Adrenal gland (tissue), 12 donors: ENCODE results near the gene DNAH11. TPM values are rescaled to one million over a fixed set of nuclear protein-coding genes. Genes with fewer than 3 reads are reported as not detected.

Source experiments
- DNase-seq, 7 donors: peaks; one replicate each; pipeline ENCODE4 v3.0.0-alpha.2; 2019 to 2020
- H3K27ac ChIP-seq, 5 donors: fragments of 200-600 bp; sonication (generic) in 4 of 5; 1 replicate in 3 of 5; 2 replicates in 2 of 5; pipeline versions ENCODE4 v1.5.1 to v1.8.0; 2016 to 2020; ENCODE audit warnings: mild to moderate bottlenecking in 1 of 5
- H3K27me3 ChIP-seq: fragments of 200-600 bp; 2 replicates; pipeline ENCODE4 v1.8.0; 2021
- H3K36me3 ChIP-seq, 2 donors: fragments of 200-600 bp; replicated peaks in 1 of 2; 1 replicate in 1 of 2; 2 replicates in 1 of 2; pipeline versions ENCODE4 v1.5.1 to v1.8.0; 2018 to 2022
- H3K4me1 ChIP-seq, 2 donors: fragments of 200-600 bp; replicated peaks in 1 of 2; 1 replicate in 1 of 2; 2 replicates in 1 of 2; pipeline versions ENCODE4 v1.5.1 to v1.8.0; 2018 to 2021
- H3K4me3 ChIP-seq, 4 donors: fragments of 200-600 bp; sonication (generic) in 3 of 4; one replicate each; pipeline ENCODE4 v1.5.1; 2016 to 2018
- H3K9me3 ChIP-seq, 3 donors: fragments of 200-600 bp; sonication (generic) in 1 of 3; replicated peaks in 1 of 3; 1 replicate in 2 of 3; 2 replicates in 1 of 3; pipeline versions ENCODE4 v1.5.1 to v1.8.0; 2016 to 2021
- CTCF ChIP-seq, 6 experiments: fragments of 450-650 bp in 4 of 6; fragments of 200-600 bp in 2 of 6; sonication (generic) in 1 of 6; IDR thresholded peaks; 1 replicate in 5 of 6; 2 replicates in 1 of 6; pipeline versions ENCODE4 v1.5.1 to v1.8.0; 2016 to 2021; ENCODE audit warnings: antibody characterized with exemption in 6 of 6, mild to moderate bottlenecking in 2 of 6, moderate library complexity in 1 of 6
- POLR2A ChIP-seq, 2 donors: fragments of 450-650 bp; IDR thresholded peaks; one replicate each; pipeline ENCODE4 v1.6.1; 2017; ENCODE audit warnings: antibody characterized with exemption in 2 of 2, mild to moderate bottlenecking in 2 of 2, moderate library complexity in 1 of 2
- WGBS, 4 donors: extraction: QIAGEN DNeasy Blood & Tissue Kit in 2 of 4; methylation state at CpG; one replicate each; pipeline versions ENCODE4 v1.1.5 to v1.1.7; 2013 to 2017; 5-methylcytosine and 5-hydroxymethylcytosine counted together
- intact Hi-C, 2 donors: fragments of 100-400 bp; cut with DNase I; formaldehyde crosslinking; loops; one replicate each; pipeline versions ENCODE4 v1.14.1 to v1.15.0; 2022 to 2023
- polyA plus RNA-seq, 3 donors: library from polyadenylated mRNA; stranded (reverse); fragments of 200-250 nt in 2 of 3; fragments of 350-450 nt in 1 of 3; fragmentation: Illumina TruSeq in 1 of 3; extraction: RNeasy Lipid Tissue Mini Kit (QIAGEN cat#74804) in 1 of 3; gene quantifications; one replicate each; pipeline ENCODE4 v1.2.3, GENCODE V29; 2013 to 2014
- total RNA-seq, 9 donors: library from RNA; depleted of rRNA in 4 of 9; stranded (reverse); fragments of >200 nt in 4 of 9; fragments of 120-200 nt in 1 of 9; fragmentation: NEBNext Ultra II Directional in 1 of 9; extraction: Animal tissue kit (Norgen Biotek cat#: 25700) in 1 of 9; gene quantifications; one replicate each; pipeline versions ENCODE4 v1.1.0 to v1.2.4, GENCODE V29; 2013 to 2023
- donor health status: healthy with polysubstance abuse.
- donor health status: Bipolar disorder and iron deficiency.
- donor health status: DM: yes; HTN: yes; CAD: no.
- donor health status: DM: no; HTN: no; CAD: no.
- donor health status: DM: no; HTN: no; CAD: no.
- donor health status: DM: yes; HTN: yes; CAD: no.

DNAH11 gene
- total and polyA plus RNA-seq, 12 donors = 5.1 to 77.7 (median 23.1) TPM

GRCh38 chr7:21819048-21819447, 276.2 kb downstream of the DNAH11 start:
- 87 to 94% (median 90%) methylated on average over 3 of the region's 3 CpGs for WGBS, 4 donors
- TF ChIP-seq CTCF (IDR thresholded peaks at IDR 0.05) (no peak), POLR2A (IDR thresholded peaks at IDR 0.05) (no peak)
- no peaks in the 10 kb centered on the region for H3K36me3 ChIP-seq
- H3K27me3 ChIP-seq = no peaks in the 10 kb centered on the region
- H3K4me1 ChIP-seq = no peaks in the 10 kb centered on the region
- H3K9me3 ChIP-seq = no peaks in the 10 kb centered on the region
- H3K27ac ChIP-seq = no peak overlapping the region
- intact Hi-C loops = no loop called here
- H3K4me3 ChIP-seq = no peak overlapping the region
- DNase-seq = no peak

DNA sequence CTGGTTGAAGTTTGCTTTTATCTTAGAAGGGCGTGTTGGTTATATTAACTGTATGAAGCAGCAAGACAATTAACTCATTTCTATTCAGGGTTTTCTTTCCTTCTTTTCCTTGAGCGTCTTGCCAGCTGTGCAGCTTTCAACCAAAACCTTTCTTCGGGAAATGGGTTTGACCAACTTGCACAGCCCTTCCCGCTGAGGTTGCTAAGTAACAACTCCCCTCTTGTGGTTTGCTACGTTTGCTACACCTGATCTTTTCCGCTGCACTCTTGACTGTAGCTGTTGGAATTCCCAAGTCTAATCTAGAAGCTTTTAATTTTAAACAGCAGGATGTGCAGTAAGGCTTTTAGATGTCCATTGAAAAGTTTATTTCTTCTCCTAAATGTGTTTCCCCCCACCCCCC, 286.0 kb downstream of the DNAH11 start:
- no peak overlapping the region for H3K27ac ChIP-seq
- H3K36me3 ChIP-seq = no peaks in the 10 kb centered on the region
- intact Hi-C loops = no loop called here
- no peak overlapping the region for H3K4me3 ChIP-seq
- TF ChIP-seq CTCF (IDR thresholded peaks at IDR 0.05) (no peak), POLR2A (IDR thresholded peaks at IDR 0.05) (no peak)
- WGBS, 4 donors = 51 to 64% (median 60%) methylated on average over 6 of the region's 6 CpGs
- no peaks in the 10 kb centered on the region for H3K4me1 ChIP-seq
- no peaks in the 10 kb centered on the region for H3K27me3 ChIP-seq
- no peaks in the 10 kb centered on the region for H3K9me3 ChIP-seq
- DNase-seq = no peak

- TF ChIP-seq POLR2A (IDR thresholded peaks at IDR 0.05) (no peak), CTCF (IDR thresholded peaks at IDR 0.05) (no peak)
- Histone ChIP-seq H3K36me3 (no peaks in the 10 kb centered on the region), H3K4me1 (no peaks in the 10 kb centered on the region), H3K9me3 (no peaks in the 10 kb centered on the region), H3K27ac (no peak overlapping the region), H3K4me3 (no peak overlapping the region), H3K27me3 (no peaks in the 10 kb centered on the region)
- intact Hi-C loops = no loop called here
- no peak for DNase-seq
- WGBS, 4 donors = 72 to 76% (median 73%) methylated on average over 7 of the region's 7 CpGs
These were observed 286.9 kb downstream of the DNAH11 start for GRCh38 chr7:21829731-21830130.

GRCh38 chr7:21844742-21845141, 301.9 kb downstream of the DNAH11 start:
- intact Hi-C loops = no loop called here
- WGBS, 4 donors = 44 to 63% (median 48%) methylated on average over 1 of the region's 1 CpG
- no peaks in the 10 kb centered on the region for H3K27me3 ChIP-seq
- no peak overlapping the region for H3K27ac ChIP-seq
- no peak overlapping the region for H3K4me3 ChIP-seq
- H3K4me1 ChIP-seq = no peaks in the 10 kb centered on the region
- H3K36me3 ChIP-seq = no peaks in the 10 kb centered on the region
- no peak for DNase-seq
- no peaks in the 10 kb centered on the region for H3K9me3 ChIP-seq
- TF ChIP-seq CTCF (IDR thresholded peaks at IDR 0.05) (no peak), POLR2A (IDR thresholded peaks at IDR 0.05) (no peak)
